ENCODE data around the gene TP53I3. TPM values are rescaled to one million over a fixed set of nuclear protein-coding genes. Genes with fewer than 3 reads are reported as not detected.

TP53I3 gene
- total RNA-seq, 1 experiment from 2014 or later: 48.1 TPM

DNA sequence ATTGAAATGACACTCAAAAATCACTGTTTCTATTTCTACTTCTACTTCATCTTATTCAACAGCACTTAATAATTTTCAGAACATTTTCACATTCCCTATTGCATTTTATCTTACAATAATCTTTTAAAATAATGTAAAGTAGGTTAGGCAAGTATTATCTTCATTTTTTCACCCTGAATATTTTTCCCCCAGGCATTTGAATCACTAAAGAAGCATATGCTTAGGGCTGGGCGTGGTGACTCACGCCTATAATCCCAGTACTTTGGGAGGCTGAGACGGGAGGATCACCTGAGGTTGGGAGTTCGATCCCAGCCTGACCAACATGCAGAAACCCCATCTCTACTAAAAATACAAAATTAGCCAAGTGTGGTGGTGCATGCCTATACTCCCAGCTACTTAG is 44.1 kb downstream of the TP53I3 start:
- Histone ChIP-seq H3K4ac (ENCODE audit: low read depth, low read length) (no peak overlapping the region), H3K9ac (ENCODE audit: extremely low read depth, insufficient read length, low read length) (no peak overlapping the region), H3K9me3 (ENCODE audit: control insufficient read depth, low read depth, low read length) (no peaks in the 10 kb centered on the region), H2BK15ac (ENCODE audit: low read depth, low read length) (no peak overlapping the region), H3T11ph (ENCODE audit: low read length) (no peak overlapping the region), H3K27ac (ENCODE audit: insufficient read length, low read depth, low read length) (no peak overlapping the region), H3K27me3 (ENCODE audit: insufficient read depth, low read length) (no peaks in the 10 kb centered on the region), H2BK120ac (ENCODE audit: low read depth, low read length, poor library complexity, severe bottlenecking) (no peak overlapping the region), H4K20me1 (ENCODE audit: control insufficient read depth, insufficient read depth, insufficient read length) (no peaks in the 10 kb centered on the region), H4K5ac (ENCODE audit: insufficient read length, low read depth, low read length) (no peak overlapping the region), H2AFZ (ENCODE audit: low read length) (no peak overlapping the region), H2AK5ac (ENCODE audit: insufficient read length, low read length) (no peak overlapping the region), H3K4me2 (ENCODE audit: insufficient read depth, insufficient read length, low read length) (no peak overlapping the region), H2BK12ac (ENCODE audit: insufficient read length, low read depth, low read length) (no peak overlapping the region), H2BK5ac (ENCODE audit: insufficient read length, low read length) (no peak overlapping the region), H4K8ac (replicated peaks; ENCODE audit: insufficient read length, low read depth, low read length) (no peak overlapping the region), H3K18ac (ENCODE audit: insufficient read length, low read depth, low read length) (no peak overlapping the region), H3K79me1 (ENCODE audit: insufficient read depth, low read depth, low read length, poor library complexity, severe bottlenecking) (peaks cover 5% of the 10 kb centered on the region), H2BK20ac (ENCODE audit: low read depth, low read length, poor library complexity, severe bottlenecking) (no peak overlapping the region), H3K23ac (ENCODE audit: insufficient read length, low read depth, low read length) (no peak overlapping the region), H3K14ac (ENCODE audit: insufficient read depth, low read length) (no peak overlapping the region), H4K91ac (ENCODE audit: insufficient read length, low read depth, low read length) (no peak overlapping the region), H3K79me2 (ENCODE audit: insufficient read depth, low read length) (peaks cover 2% of the 10 kb centered on the region; the same call in 1 of the 2 replicates), H3K4me1 (ENCODE audit: insufficient read depth, low read length) (no peaks in the 10 kb centered on the region), H3K23me2 (ENCODE audit: insufficient read length, low read depth, low read length, poor library complexity, severe bottlenecking) (no peaks in the 10 kb centered on the region), H3K56ac (ENCODE audit: insufficient read length, low read depth, low read length) (no peak overlapping the region)
- TF ChIP-seq, protein P1, sequence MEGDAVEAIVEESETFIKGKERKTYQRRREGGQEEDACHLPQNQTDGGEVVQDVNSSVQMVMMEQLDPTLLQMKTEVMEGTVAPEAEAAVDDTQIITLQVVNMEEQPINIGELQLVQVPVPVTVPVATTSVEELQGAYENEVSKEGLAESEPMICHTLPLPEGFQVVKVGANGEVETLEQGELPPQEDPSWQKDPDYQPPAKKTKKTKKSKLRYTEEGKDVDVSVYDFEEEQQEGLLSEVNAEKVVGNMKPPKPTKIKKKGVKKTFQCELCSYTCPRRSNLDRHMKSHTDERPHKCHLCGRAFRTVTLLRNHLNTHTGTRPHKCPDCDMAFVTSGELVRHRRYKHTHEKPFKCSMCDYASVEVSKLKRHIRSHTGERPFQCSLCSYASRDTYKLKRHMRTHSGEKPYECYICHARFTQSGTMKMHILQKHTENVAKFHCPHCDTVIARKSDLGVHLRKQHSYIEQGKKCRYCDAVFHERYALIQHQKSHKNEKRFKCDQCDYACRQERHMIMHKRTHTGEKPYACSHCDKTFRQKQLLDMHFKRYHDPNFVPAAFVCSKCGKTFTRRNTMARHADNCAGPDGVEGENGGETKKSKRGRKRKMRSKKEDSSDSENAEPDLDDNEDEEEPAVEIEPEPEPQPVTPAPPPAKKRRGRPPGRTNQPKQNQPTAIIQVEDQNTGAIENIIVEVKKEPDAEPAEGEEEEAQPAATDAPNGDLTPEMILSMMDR (conservative IDR thresholded peaks at IDR 0.05): no peak
- no CpG with 5 or more reads among the region's 4 CpGs for WGBS (ENCODE audit: extremely low coverage, insufficient read length, low lambda C conversion rate)
- H3K27me3 Mint-ChIP-seq (ENCODE audit: low read depth): no peaks in the 10 kb centered on the region
- peaks cover 2 to 3% of the 10 kb centered on the region in 2 experiments; a peak in 2 of 4 replicates for H3K4me1 Mint-ChIP-seq
- no peak overlapping the region for H3K4me3 Mint-ChIP-seq
- H3K36me3 Mint-ChIP-seq (ENCODE audit: insufficient read depth in 1 of 3, low read depth in 3 of 3): peaks cover 12 to 40% (median 39%) of the 10 kb centered on the region in 3 experiments; a peak in 6 of 7 replicates
- no peaks in the 10 kb centered on the region for H3K9me3 Mint-ChIP-seq
- no peak overlapping the region for H3K27ac Mint-ChIP-seq
- DNase-seq: no peak

Data from H9 (cell line).